ENCODE data around the gene TTC6.

DNA sequence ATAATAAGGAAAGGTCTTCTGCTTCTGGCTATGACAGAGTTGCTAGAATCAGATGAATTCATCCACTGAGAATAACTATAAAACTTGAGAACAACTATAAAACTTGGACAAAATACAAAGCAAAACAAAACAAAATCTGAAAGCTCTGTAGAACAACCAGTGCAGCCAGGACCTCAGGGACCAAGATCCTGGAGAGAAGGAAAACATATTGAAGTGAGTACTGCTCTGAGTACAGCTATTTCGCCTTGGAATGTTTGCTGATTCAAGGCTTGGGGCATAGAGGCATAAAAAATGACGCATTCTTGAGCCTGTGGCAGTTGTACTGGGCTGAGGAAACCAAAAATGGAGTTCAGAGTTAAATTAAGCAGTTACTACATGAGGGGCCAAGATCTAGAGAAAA is 22.1 kb upstream of the TTC6 start:
- TF ChIP-seq, protein P1, sequence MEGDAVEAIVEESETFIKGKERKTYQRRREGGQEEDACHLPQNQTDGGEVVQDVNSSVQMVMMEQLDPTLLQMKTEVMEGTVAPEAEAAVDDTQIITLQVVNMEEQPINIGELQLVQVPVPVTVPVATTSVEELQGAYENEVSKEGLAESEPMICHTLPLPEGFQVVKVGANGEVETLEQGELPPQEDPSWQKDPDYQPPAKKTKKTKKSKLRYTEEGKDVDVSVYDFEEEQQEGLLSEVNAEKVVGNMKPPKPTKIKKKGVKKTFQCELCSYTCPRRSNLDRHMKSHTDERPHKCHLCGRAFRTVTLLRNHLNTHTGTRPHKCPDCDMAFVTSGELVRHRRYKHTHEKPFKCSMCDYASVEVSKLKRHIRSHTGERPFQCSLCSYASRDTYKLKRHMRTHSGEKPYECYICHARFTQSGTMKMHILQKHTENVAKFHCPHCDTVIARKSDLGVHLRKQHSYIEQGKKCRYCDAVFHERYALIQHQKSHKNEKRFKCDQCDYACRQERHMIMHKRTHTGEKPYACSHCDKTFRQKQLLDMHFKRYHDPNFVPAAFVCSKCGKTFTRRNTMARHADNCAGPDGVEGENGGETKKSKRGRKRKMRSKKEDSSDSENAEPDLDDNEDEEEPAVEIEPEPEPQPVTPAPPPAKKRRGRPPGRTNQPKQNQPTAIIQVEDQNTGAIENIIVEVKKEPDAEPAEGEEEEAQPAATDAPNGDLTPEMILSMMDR (IDR thresholded peaks at IDR 0.05): no peak
- TF ChIP-seq POLR2A (IDR thresholded peaks at IDR 0.05) (no peak), POLR2AphosphoS5 (IDR thresholded peaks at IDR 0.05) (no peak), EP300 (IDR thresholded peaks at IDR 0.05) (no peak)
